ENCODE results near the gene SPRED1. TPM values are rescaled to one million over a fixed set of nuclear protein-coding genes. Genes with fewer than 3 reads are reported as not detected.
"Not testable (repeated sequence)": the region's sequence is repeated elsewhere in the genome, so short reads cannot be mapped to it uniquely, and the experiment has no call there.

SPRED1 gene
- total RNA-seq, 4 donors from 2014 or later = 11.8 to 30.0 (median 19.7) TPM

GRCh38 chr15:38271895-38272294 lies 19.3 kb downstream of the SPRED1 start:
- TF ChIP-seq EP300 (IDR thresholded peaks at IDR 0.05) = no peak
- TF ChIP-seq POLR2A (IDR thresholded peaks at IDR 0.05) = no peak
- TF ChIP-seq CTCF (IDR thresholded peaks at IDR 0.05) = no peak
- TF ChIP-seq POLR2AphosphoS5 (IDR thresholded peaks at IDR 0.05) = no peak
- Histone ChIP-seq H3K9me3 (no peaks in the 10 kb centered on the region), H3K4me1 (peaks cover 0 to 43% (median 7%) of the 10 kb centered on the region in 3 donors), H3K27ac (no peak overlapping the region), H3K36me3 (peaks cover 0 to 7% of the 10 kb centered on the region in 2 donors), H3K4me3 (no peak overlapping the region), H3K27me3 (no peaks in the 10 kb centered on the region)
- WGBS, 2 donors (ENCODE audit: low coverage in 1 of 2) = 82 to 87% methylated on average over 2 to 3 of the region's 3 CpGs
- ATAC-seq = no peak

GRCh38 chr15:38272431-38272830 lies 19.8 kb downstream of the SPRED1 start:
- not testable (repeated sequence) for H3K9me3 ChIP-seq, H3K27ac ChIP-seq, H3K4me3 ChIP-seq, H3K36me3 ChIP-seq, ATAC-seq, H3K27me3 ChIP-seq
- WGBS, 2 donors (ENCODE audit: low coverage in 1 of 2) = 73% methylated on average over 3 of the region's 3 CpGs
- peaks cover 0 to 40% (median 7%) of the 10 kb centered on the region in 3 donors for H3K4me1 ChIP-seq

- 33 to 82% methylated on average over 1 of the region's 1 CpG for WGBS, 2 donors (ENCODE audit: low coverage in 1 of 2)
- Histone ChIP-seq H3K27me3 (no peaks in the 10 kb centered on the region), H3K4me3 (no peak overlapping the region), H3K4me1 (peaks cover 0 to 40% (median 7%) of the 10 kb centered on the region in 3 donors), H3K27ac (no peak overlapping the region), H3K36me3 (peaks cover 0 to 4% of the 10 kb centered on the region in 2 donors), H3K9me3 (no peaks in the 10 kb centered on the region)
- no peak for ATAC-seq
- TF ChIP-seq POLR2AphosphoS5 (IDR thresholded peaks at IDR 0.05) (no peak), CTCF (IDR thresholded peaks at IDR 0.05) (no peak), EP300 (IDR thresholded peaks at IDR 0.05) (no peak), POLR2A (IDR thresholded peaks at IDR 0.05) (no peak)
Measured at GRCh38 chr15:38274135-38274534, 21.5 kb downstream of the SPRED1 start.

- no peak for TF ChIP-seq POLR2AphosphoS5 (IDR thresholded peaks at IDR 0.05)
- TF ChIP-seq CTCF (IDR thresholded peaks at IDR 0.05) = no peak
- TF ChIP-seq POLR2A (IDR thresholded peaks at IDR 0.05) = no peak
- TF ChIP-seq EP300 (IDR thresholded peaks at IDR 0.05) = no peak
- Histone ChIP-seq H3K9me3 (no peaks in the 10 kb centered on the region), H3K4me3 (no peak overlapping the region), H3K27ac (no peak overlapping the region), H3K27me3 (no peaks in the 10 kb centered on the region), H3K36me3 (no peaks in the 10 kb centered on the region), H3K4me1 (peaks cover 0 to 40% (median 7%) of the 10 kb centered on the region in 3 donors)
- ATAC-seq = no peak
- WGBS, 2 donors (ENCODE audit: low coverage in 1 of 2) = 39 to 45% methylated on average over 2 of the region's 2 CpGs
Measured at GRCh38 chr15:38275959-38276358, 23.3 kb downstream of the SPRED1 start.

GRCh38 chr15:38277281-38277680 lies 24.6 kb downstream of the SPRED1 start:
- not testable (repeated sequence) for H3K27me3 ChIP-seq, H3K9me3 ChIP-seq, ATAC-seq, H3K36me3 ChIP-seq, H3K4me3 ChIP-seq, H3K27ac ChIP-seq
- peaks cover 0 to 39% (median 7%) of the 10 kb centered on the region in 3 donors for H3K4me1 ChIP-seq
- 0% methylated on average over 1 of the region's 1 CpG; no CpG with 5 or more reads in 1 of the 2 donors for WGBS, 2 donors (ENCODE audit: low coverage in 1 of 2)

GRCh38 chr15:38281031-38281430 lies 28.4 kb downstream of the SPRED1 start:
- ATAC-seq = no peak

More at GRCh38 chr15:38281031-38281430, 28.4 kb downstream of the SPRED1 start:
- 87 to 92% methylated on average over 1 of the region's 1 CpG for WGBS, 2 donors (ENCODE audit: low coverage in 1 of 2)
- no peak overlapping the region for H3K4me3 ChIP-seq
- no peaks in the 10 kb centered on the region for H3K9me3 ChIP-seq
- TF ChIP-seq CTCF (IDR thresholded peaks at IDR 0.05) (no peak), EP300 (IDR thresholded peaks at IDR 0.05) (no peak), POLR2A (IDR thresholded peaks at IDR 0.05) (no peak), POLR2AphosphoS5 (IDR thresholded peaks at IDR 0.05) (no peak)
- peaks cover 0 to 16% (median 0%) of the 10 kb centered on the region in 3 donors for H3K4me1 ChIP-seq
- no peaks in the 10 kb centered on the region for H3K36me3 ChIP-seq
- no peaks in the 10 kb centered on the region for H3K27me3 ChIP-seq
- H3K27ac ChIP-seq = no peak overlapping the region
